TTC549 (cell line): ENCODE results near the gene GOT2.
"Not testable (repeated sequence)": the region's sequence is repeated elsewhere in the genome, so short reads cannot be mapped to it uniquely, and the experiment has no call there.

Experiments used
- FAIRE-seq: peaks from 2 replicates; lab custom pipeline; 2012; peaks lifted over from hg19 to GRCh38; lab: Jason Lieb, UNC

GOT2 gene

GRCh38 chr16:58733671-58734458 lies at the start of gene GOT2:
Gene GOT2 (minus strand): TSS chr16:58734316. CDS start chr16:58734228, 88 bp downstream.
- FAIRE-seq = no peak

GRCh38 chr16:58779291-58779690 lies 45.2 kb upstream of the GOT2 start:
- not testable (repeated sequence) for FAIRE-seq

GRCh38 chr16:58773870-58774269 lies 39.8 kb upstream of the GOT2 start:
- no peak for FAIRE-seq

GRCh38 chr16:58768145-58768544 lies 34.0 kb upstream of the GOT2 start:
- no peak for FAIRE-seq

GRCh38 chr16:58767581-58767980 lies 33.5 kb upstream of the GOT2 start:
- no peak for FAIRE-seq

- FAIRE-seq = no peak
Observed at GRCh38 chr16:58756650-58757332, 22.7 kb upstream of the GOT2 start.

GRCh38 chr16:58755989-58756649 lies 22.0 kb upstream of the GOT2 start:
- no peak for FAIRE-seq

GRCh38 chr16:58753711-58754134 lies 19.6 kb upstream of the GOT2 start:
- no peak for FAIRE-seq

- no peak for FAIRE-seq
Observed at GRCh38 chr16:58744497-58744896, 10.4 kb upstream of the GOT2 start.

- no peak for FAIRE-seq
Observed at GRCh38 chr16:58741976-58742375, 7.9 kb upstream of the GOT2 start.

GRCh38 chr16:58741166-58741565 lies 7.0 kb upstream of the GOT2 start:
- no peak for FAIRE-seq

GRCh38 chr16:58738672-58739296 lies 4.7 kb upstream of the GOT2 start:
- no peak for FAIRE-seq

- not testable (repeated sequence) for FAIRE-seq
Observed at GRCh38 chr16:58736341-58736740, 2.2 kb upstream of the GOT2 start.

- FAIRE-seq = no peak
Observed at GRCh38 chr16:58734459-58734787, 307 bp upstream of the GOT2 start.

GRCh38 chr16:58733248-58733670 lies 857 bp downstream of the GOT2 start:
- FAIRE-seq = no peak

- no peak for FAIRE-seq
Observed at GRCh38 chr16:58732545-58733247, 1.4 kb downstream of the GOT2 start.

- FAIRE-seq = no peak
Observed at GRCh38 chr16:58730724-58731370, 3.3 kb downstream of the GOT2 start.

GRCh38 chr16:58727796-58728568 lies 6.1 kb downstream of the GOT2 start:
- no peak for FAIRE-seq

- no peak for FAIRE-seq
Observed at GRCh38 chr16:58727028-58727781, 6.9 kb downstream of the GOT2 start.

GRCh38 chr16:58723109-58723508 lies 11.0 kb downstream of the GOT2 start:
- no peak for FAIRE-seq
